OCI-LY3 (cell line): Measurements from ENCODE around the gene CLEC14A.

ENCODE experiments used
- H2AFZ ChIP-seq: fragments of 200-600, 300-600 bp; shearing (Covaris generic); 2 replicates; pipeline ENCODE4 v1.6.0; 2014; ENCODE audit warnings: antibody characterized with exemption, low read depth, low read length
- H3K27ac ChIP-seq: fragments of 200-600, 300-600 bp; sonication (generic); 2 replicates; pipeline ENCODE4 v1.5.1; 2014; ENCODE audit warnings: mild to moderate bottlenecking, low read length, moderate library complexity, mixed read lengths
- H3K27me3 ChIP-seq: fragments of 200-600, 300-600 bp; sonication (generic); 2 replicates; pipeline ENCODE4 v1.6.1; 2014; ENCODE audit warnings: low read depth, low read length, mixed read lengths
- H3K36me3 ChIP-seq: fragments of 200-600, 300-600 bp; sonication (generic); replicated peaks from 2 replicates; pipeline ENCODE3; 2014; ENCODE audit warnings: low read depth, low read length, mixed read lengths
- H3K4me1 ChIP-seq: fragments of 300-600, 200-600 bp; sonication (generic); 2 replicates; pipeline ENCODE4 v1.6.1; 2014; ENCODE audit warnings: low read length, mixed read lengths
- H3K4me2 ChIP-seq: fragments of 200-600, 300-600 bp; sonication (generic); 2 replicates; pipeline ENCODE4 v1.6.1; 2014; ENCODE audit warnings: low read length, mixed read lengths
- H3K4me3 ChIP-seq: fragments of 300-600, 200-600 bp; sonication (generic); 2 replicates; pipeline ENCODE4 v1.5.1; 2014; ENCODE audit warnings: antibody characterized with exemption, mild to moderate bottlenecking, low read length, moderate library complexity
- H3K79me2 ChIP-seq: fragments of 300-600, 200-600 bp; shearing (Covaris generic); 2 replicates; pipeline ENCODE4 v1.6.1; 2014; ENCODE audit warnings: mild to moderate bottlenecking, low read length, mixed read lengths
- H3K9ac ChIP-seq: fragments of 300-600, 200-600 bp; shearing (Covaris generic); 2 replicates; pipeline ENCODE4 v1.6.0; 2014; ENCODE audit warnings: mild to moderate bottlenecking, low read length, moderate library complexity
- H3K9me3 ChIP-seq: fragments of 200-600, 300-600 bp; shearing (Covaris generic); 2 replicates; pipeline ENCODE4 v1.6.1; 2014; ENCODE audit warnings: low read length, mixed read lengths; ENCODE audit not compliant: insufficient read depth
- H4K20me1 ChIP-seq: fragments of 200-600, 300-600 bp; sonication (generic); 2 replicates; pipeline ENCODE4 v1.6.1; 2016; ENCODE audit warnings: low read length, mixed read lengths; ENCODE audit not compliant: insufficient read depth
- EZH2phosphoT487 ChIP-seq: fragments of 200-600 bp; shearing (Covaris generic); IDR thresholded peaks from 2 replicates; pipeline ENCODE4 v1.6.1; 2018; ENCODE audit warnings: antibody characterized with exemption, mixed run types, low read depth
- TF ChIP-seq, protein P1 (sequence below): fragments of 200-600, 300-600 bp; sonication (generic); IDR thresholded peaks from 2 replicates; pipeline ENCODE4 v1.5.1; 2014; ENCODE audit warnings: antibody characterized with exemption, low read length, low read depth

The CLEC14A gene

DNA sequence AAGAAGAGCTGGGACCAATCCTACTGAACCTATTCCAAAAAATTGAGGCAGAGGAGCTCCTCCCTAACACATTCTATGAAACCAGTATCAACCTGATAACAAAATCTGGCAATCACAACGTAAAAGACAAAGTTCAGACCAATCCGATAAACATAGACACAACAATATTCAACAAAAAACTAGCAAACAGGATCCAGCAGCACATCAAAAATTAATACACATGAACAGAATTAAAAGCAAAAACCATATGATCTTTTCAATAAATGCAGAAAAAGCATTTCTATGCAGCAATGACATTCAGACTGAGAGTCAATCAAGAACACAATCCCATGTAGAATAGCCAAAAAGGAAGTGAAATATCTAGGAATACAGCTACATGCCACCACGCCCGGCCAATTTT, 7.0 kb upstream of the CLEC14A start:
- no peak overlapping the region for H3K9ac ChIP-seq
- H3K4me2 ChIP-seq: no peak overlapping the region

DNA sequence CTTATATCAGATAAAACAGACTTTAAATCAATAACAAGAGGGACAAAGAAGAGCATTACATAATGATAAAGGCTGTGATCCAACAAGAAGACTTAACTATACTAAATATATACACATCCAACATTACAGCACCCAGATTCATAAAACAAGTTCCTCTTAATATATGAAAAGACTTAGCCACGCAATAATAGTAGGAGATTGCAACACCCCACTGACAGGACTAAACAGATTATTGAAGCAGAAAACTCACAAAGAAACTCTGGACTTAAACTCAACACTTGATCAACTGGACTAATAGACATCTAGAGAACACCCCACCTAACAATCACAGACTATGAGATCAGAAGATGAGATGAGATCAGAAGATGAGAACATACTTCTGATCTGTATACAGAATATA, 5.7 kb upstream of the CLEC14A start:
- no peak overlapping the region for H2AFZ ChIP-seq
- no peak overlapping the region for H3K4me2 ChIP-seq
- H3K27me3 ChIP-seq: no peaks in the 10 kb centered on the region
- H3K79me2 ChIP-seq: no peaks in the 10 kb centered on the region
- TF ChIP-seq EZH2phosphoT487: no peak
- TF ChIP-seq, protein P1, sequence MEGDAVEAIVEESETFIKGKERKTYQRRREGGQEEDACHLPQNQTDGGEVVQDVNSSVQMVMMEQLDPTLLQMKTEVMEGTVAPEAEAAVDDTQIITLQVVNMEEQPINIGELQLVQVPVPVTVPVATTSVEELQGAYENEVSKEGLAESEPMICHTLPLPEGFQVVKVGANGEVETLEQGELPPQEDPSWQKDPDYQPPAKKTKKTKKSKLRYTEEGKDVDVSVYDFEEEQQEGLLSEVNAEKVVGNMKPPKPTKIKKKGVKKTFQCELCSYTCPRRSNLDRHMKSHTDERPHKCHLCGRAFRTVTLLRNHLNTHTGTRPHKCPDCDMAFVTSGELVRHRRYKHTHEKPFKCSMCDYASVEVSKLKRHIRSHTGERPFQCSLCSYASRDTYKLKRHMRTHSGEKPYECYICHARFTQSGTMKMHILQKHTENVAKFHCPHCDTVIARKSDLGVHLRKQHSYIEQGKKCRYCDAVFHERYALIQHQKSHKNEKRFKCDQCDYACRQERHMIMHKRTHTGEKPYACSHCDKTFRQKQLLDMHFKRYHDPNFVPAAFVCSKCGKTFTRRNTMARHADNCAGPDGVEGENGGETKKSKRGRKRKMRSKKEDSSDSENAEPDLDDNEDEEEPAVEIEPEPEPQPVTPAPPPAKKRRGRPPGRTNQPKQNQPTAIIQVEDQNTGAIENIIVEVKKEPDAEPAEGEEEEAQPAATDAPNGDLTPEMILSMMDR: no peak
- H3K9me3 ChIP-seq: no peaks in the 10 kb centered on the region
- no peaks in the 10 kb centered on the region for H4K20me1 ChIP-seq
- no peaks in the 10 kb centered on the region for H3K36me3 ChIP-seq
- H3K4me1 ChIP-seq: no peaks in the 10 kb centered on the region
- no peak overlapping the region for H3K9ac ChIP-seq
- H3K4me3 ChIP-seq: no peak overlapping the region
- no peak overlapping the region for H3K27ac ChIP-seq

More for the DNA sequence above, 7.0 kb upstream of the CLEC14A start:
- no peaks in the 10 kb centered on the region for H3K9me3 ChIP-seq
- no peaks in the 10 kb centered on the region for H4K20me1 ChIP-seq
- no peaks in the 10 kb centered on the region for H3K4me1 ChIP-seq
- no peak overlapping the region for H2AFZ ChIP-seq
- H3K4me3 ChIP-seq: no peak overlapping the region
- no peak for TF ChIP-seq EZH2phosphoT487
- H3K27ac ChIP-seq: no peak overlapping the region
- H3K27me3 ChIP-seq: no peaks in the 10 kb centered on the region
- H3K79me2 ChIP-seq: no peaks in the 10 kb centered on the region
- H3K36me3 ChIP-seq: no peaks in the 10 kb centered on the region

DNA sequence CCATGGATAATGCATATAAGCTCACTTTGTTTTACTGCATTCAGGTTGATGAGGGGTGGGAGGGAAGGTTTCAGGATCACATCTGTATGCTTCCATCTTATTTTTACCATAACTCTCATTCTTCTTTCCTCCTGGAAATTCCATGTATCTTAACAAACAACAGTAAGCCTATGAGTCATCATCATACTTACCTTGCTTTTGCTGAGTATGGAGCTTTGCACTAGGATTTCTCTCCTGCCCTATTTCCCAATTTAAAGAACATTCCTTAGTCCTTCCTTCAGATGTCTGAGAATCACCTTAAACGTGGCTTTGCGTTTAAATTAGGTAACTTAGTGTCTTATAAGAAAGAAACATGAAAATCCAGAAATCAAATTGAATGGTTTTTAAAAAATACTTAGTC, 1.6 kb upstream of the CLEC14A start:
- Histone ChIP-seq H3K79me2 (no peaks in the 10 kb centered on the region), H3K27me3 (no peaks in the 10 kb centered on the region), H2AFZ (no peak overlapping the region), H3K4me1 (no peaks in the 10 kb centered on the region), H3K9ac (no peak overlapping the region), H3K4me2 (no peak overlapping the region), H3K36me3 (no peaks in the 10 kb centered on the region), H3K4me3 (no peak overlapping the region), H3K9me3 (no peaks in the 10 kb centered on the region), H4K20me1 (no peaks in the 10 kb centered on the region), H3K27ac (no peak overlapping the region)
- no peak for TF ChIP-seq EZH2phosphoT487
- TF ChIP-seq, protein P1: no peak

DNA sequence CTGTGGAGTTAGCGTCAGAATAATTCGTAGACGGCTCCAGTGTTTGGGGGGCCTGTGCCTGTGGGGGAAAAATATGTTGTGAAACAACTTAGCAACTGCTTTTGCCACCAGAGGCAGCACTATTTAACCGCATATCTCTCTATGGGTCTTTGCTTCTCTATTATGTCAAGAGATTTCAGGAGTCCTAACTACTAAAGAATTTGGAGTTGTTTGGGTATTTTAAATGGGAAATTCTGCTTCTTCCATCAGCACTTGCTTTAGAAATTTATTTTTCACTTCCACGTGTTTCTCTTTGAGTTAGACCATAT, 594 bp upstream of the CLEC14A start:
- Histone ChIP-seq H3K36me3 (no peaks in the 10 kb centered on the region), H3K27me3 (no peaks in the 10 kb centered on the region), H4K20me1 (no peaks in the 10 kb centered on the region), H3K27ac (no peak overlapping the region), H3K9ac (no peak overlapping the region), H3K9me3 (no peaks in the 10 kb centered on the region), H3K79me2 (no peaks in the 10 kb centered on the region), H3K4me2 (no peak overlapping the region), H3K4me3 (no peak overlapping the region), H3K4me1 (no peaks in the 10 kb centered on the region), H2AFZ (no peak overlapping the region)
- TF ChIP-seq, protein P1: no peak
- TF ChIP-seq EZH2phosphoT487: no peak

DNA sequence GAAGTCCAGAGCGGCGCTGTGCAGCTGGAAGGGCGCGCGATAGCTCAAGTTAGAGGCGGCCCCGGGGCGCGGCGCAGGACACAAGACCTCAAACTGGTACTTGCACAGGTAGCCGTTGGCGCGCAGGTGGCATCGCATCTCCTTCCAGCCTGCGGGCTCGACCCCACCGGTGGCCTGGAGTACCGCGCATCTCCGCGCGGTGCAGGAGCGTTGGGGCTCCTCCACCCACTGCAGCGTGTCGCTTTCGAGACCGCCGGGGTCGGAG, 553 bp downstream of the CLEC14A start:
- TF ChIP-seq, protein P1: no peak
- no peak for TF ChIP-seq EZH2phosphoT487
- Histone ChIP-seq H3K4me1 (no peaks in the 10 kb centered on the region), H3K4me2 (no peak overlapping the region), H3K9ac (no peak overlapping the region), H2AFZ (no peak overlapping the region), H3K4me3 (no peak overlapping the region), H3K9me3 (no peaks in the 10 kb centered on the region), H3K36me3 (no peaks in the 10 kb centered on the region), H3K27me3 (no peaks in the 10 kb centered on the region), H4K20me1 (no peaks in the 10 kb centered on the region), H3K27ac (no peak overlapping the region), H3K79me2 (no peaks in the 10 kb centered on the region)
